ENCODE data around the gene FILIP1L. TPM values are rescaled to one million over a fixed set of nuclear protein-coding genes. Genes with fewer than 3 reads are reported as not detected.

FILIP1L gene
- total RNA-seq, 1 experiment from 2014 or later: 15.5 TPM

- H3K27me3 Mint-ChIP-seq (ENCODE audit: insufficient read depth, unreplicated experiment): no peaks in the 10 kb centered on the region
- no peak overlapping the region for H3K4me3 Mint-ChIP-seq (ENCODE audit: unreplicated experiment)
- intact Hi-C loops (cut with micrococcal nuclease; ENCODE audit: unreplicated experiment): loop anchor here (5.0 kb wide), 1 partner anchor 333 kb away; no protein-coding TSS in a partner anchor
- Histone ChIP-seq H3K36me3 (ENCODE audit: control insufficient read depth, insufficient read depth, low read length) (no peaks in the 10 kb centered on the region), H3K9me3 (no peaks in the 10 kb centered on the region), H3K4me1 (peaks cover 57% of the 10 kb centered on the region), H3K4me3 (ENCODE audit: low read depth, low read length) (no peak overlapping the region), H3K27me3 (replicated peaks; ENCODE audit: control insufficient read depth, insufficient read depth, low read length) (no peaks in the 10 kb centered on the region)
- peaks cover 10% of the 10 kb centered on the region for H3K9me3 Mint-ChIP-seq (ENCODE audit: unreplicated experiment)
- ChIA-PET CTCF (interaction anchor here (0.6 kb wide), 1 partner anchor 88 kb away, joined by 5 read pairs; no protein-coding TSS in a partner anchor), POLR2A (no interaction called here)
- no peaks in the 10 kb centered on the region for H3K36me3 Mint-ChIP-seq (ENCODE audit: insufficient read depth, unreplicated experiment)
- peaks cover 51% of the 10 kb centered on the region for H3K4me1 Mint-ChIP-seq (ENCODE audit: low read depth, unreplicated experiment)
- BruUV-seq (replicated peaks): no TSS peak
- no peak overlapping the region for H3K27ac Mint-ChIP-seq (ENCODE audit: unreplicated experiment)
- TF ChIP-seq CTCF (IDR thresholded peaks at IDR 0.05; ENCODE audit: insufficient read depth in 1 of 2, low read depth in 1 of 2, low read length in 1 of 2, severe bottlenecking in 1 of 2, unreplicated experiment in 1 of 2): no peak
- DNase-seq: no peak
These were observed 194.6 kb downstream of the FILIP1L start for GRCh38 chr3:99919694-99920093.

DNA sequence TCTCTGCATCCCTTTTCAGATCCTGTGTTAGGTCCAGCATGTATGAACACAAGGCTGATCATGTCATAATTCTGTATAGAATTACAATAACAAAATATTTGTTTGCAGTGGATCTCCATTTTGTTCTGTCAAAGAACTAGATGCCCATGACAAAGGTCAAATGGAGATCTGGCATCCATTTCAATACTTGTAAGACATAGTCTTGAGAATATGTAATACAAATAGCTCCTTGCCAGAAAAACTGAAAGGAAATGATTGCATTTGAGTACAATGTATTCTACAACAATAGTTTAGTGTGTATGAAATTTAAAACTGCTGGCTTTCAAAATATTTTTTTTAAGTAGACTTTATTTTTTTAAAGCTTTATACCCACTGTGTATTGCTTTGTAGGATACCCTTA lies 195.6 kb downstream of the FILIP1L start:
- ChIA-PET CTCF (no interaction called here), POLR2A (no interaction called here)
- peaks cover 3% of the 10 kb centered on the region for H3K36me3 Mint-ChIP-seq (ENCODE audit: insufficient read depth, unreplicated experiment)
- no peak overlapping the region for H3K27ac Mint-ChIP-seq (ENCODE audit: unreplicated experiment)
- TF ChIP-seq CTCF (IDR thresholded peaks at IDR 0.05; ENCODE audit: insufficient read depth in 1 of 2, low read depth in 1 of 2, low read length in 1 of 2, severe bottlenecking in 1 of 2, unreplicated experiment in 1 of 2): no peak
- Histone ChIP-seq H3K4me3 (ENCODE audit: low read depth, low read length) (no peak overlapping the region), H3K27me3 (replicated peaks; ENCODE audit: control insufficient read depth, insufficient read depth, low read length) (no peaks in the 10 kb centered on the region), H3K36me3 (ENCODE audit: control insufficient read depth, insufficient read depth, low read length) (no peaks in the 10 kb centered on the region), H3K4me1 (peaks cover 47% of the 10 kb centered on the region), H3K9me3 (no peaks in the 10 kb centered on the region)
- no peak for DNase-seq
- no TSS peak for BruUV-seq (replicated peaks)
- peaks cover 10% of the 10 kb centered on the region for H3K9me3 Mint-ChIP-seq (ENCODE audit: unreplicated experiment)
- intact Hi-C loops (cut with micrococcal nuclease; ENCODE audit: unreplicated experiment): no loop called here
- no peaks in the 10 kb centered on the region for H3K27me3 Mint-ChIP-seq (ENCODE audit: insufficient read depth, unreplicated experiment)
- no peak overlapping the region for H3K4me3 Mint-ChIP-seq (ENCODE audit: unreplicated experiment)
- peaks cover 43% of the 10 kb centered on the region for H3K4me1 Mint-ChIP-seq (ENCODE audit: low read depth, unreplicated experiment)

DNA sequence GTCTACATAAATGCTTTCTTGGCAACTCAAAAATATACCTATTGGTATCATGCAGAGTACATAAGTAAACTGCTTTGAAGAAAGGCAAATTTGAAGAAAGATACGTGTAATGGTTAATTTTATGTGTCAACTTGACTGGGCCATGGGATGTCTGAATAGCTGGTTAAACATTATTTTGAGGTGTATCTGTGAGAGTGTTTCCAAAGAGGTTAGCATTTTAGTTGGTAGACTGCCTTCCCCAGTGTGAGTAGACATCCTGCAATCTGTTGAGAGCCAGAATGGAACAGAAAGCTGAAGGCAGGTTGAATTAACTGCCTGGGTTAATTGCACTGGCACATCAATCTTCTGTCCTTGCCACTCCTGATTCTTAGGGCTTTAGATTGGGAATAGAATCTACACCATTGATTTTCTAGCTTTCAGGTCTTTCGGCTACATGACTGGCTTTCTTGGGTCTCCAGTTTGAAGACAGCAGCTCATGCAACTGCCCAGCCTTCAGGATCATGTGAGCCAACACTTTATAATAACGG lies 198.3 kb downstream of the FILIP1L start:
- H3K27ac Mint-ChIP-seq (ENCODE audit: unreplicated experiment): no peak overlapping the region
- Histone ChIP-seq H3K4me3 (ENCODE audit: low read depth, low read length) (no peak overlapping the region), H3K36me3 (ENCODE audit: control insufficient read depth, insufficient read depth, low read length) (no peaks in the 10 kb centered on the region), H3K4me1 (peaks cover 20% of the 10 kb centered on the region), H3K9me3 (no peaks in the 10 kb centered on the region), H3K27me3 (replicated peaks; ENCODE audit: control insufficient read depth, insufficient read depth, low read length) (no peaks in the 10 kb centered on the region)
- no peak overlapping the region for H3K4me3 Mint-ChIP-seq (ENCODE audit: unreplicated experiment)
- no peak for TF ChIP-seq CTCF (IDR thresholded peaks at IDR 0.05; ENCODE audit: insufficient read depth in 1 of 2, low read depth in 1 of 2, low read length in 1 of 2, severe bottlenecking in 1 of 2, unreplicated experiment in 1 of 2)
- peaks cover 5% of the 10 kb centered on the region for H3K36me3 Mint-ChIP-seq (ENCODE audit: insufficient read depth, unreplicated experiment)
- POLR2A ChIA-PET: no interaction called here
- no peaks in the 10 kb centered on the region for H3K27me3 Mint-ChIP-seq (ENCODE audit: insufficient read depth, unreplicated experiment)
- no peak for DNase-seq
- intact Hi-C loops (cut with micrococcal nuclease; ENCODE audit: unreplicated experiment): no loop called here
- no TSS peak for BruUV-seq (replicated peaks)
- H3K4me1 Mint-ChIP-seq (ENCODE audit: low read depth, unreplicated experiment): peaks cover 28% of the 10 kb centered on the region
- H3K9me3 Mint-ChIP-seq (ENCODE audit: unreplicated experiment): no peaks in the 10 kb centered on the region
- CTCF ChIA-PET: interaction anchor here (0.6 kb wide), 1 partner anchor 84 kb away, joined by 5 read pairs; no protein-coding TSS in a partner anchor
